HCT116 (cell line): ENCODE results near the gene DUSP3. TPM values are rescaled to one million over a fixed set of nuclear protein-coding genes. Genes with fewer than 3 reads are reported as not detected.

Source experiments
- ATAC-seq: fragments of 200-7000 bp; cut with Tn5 transposase; 2 replicates; pipeline ENCODE4 v1.9.1; 2020; ENCODE audit warnings: mild to moderate bottlenecking, moderate library complexity
- BruUV-seq: library from RNA; stranded (reverse); fragments of 400-500 nt; replicated peaks from 2 replicates; lab custom pipeline; 2021; lab: Mats Ljungman, UMichigan
- CTCF ChIA-PET: fragments of 300-600 bp; sonication (Branson Sonifier 250); formaldehyde crosslinking; loops from one replicate; lab custom pipeline; 2021; ENCODE audit warnings: antibody characterized with exemption; lab: Charles Lee
- POLR2A ChIA-PET: fragments of 300-600, 350-600 bp; sonication (Branson Sonifier 250); formaldehyde crosslinking; loops from one replicate; lab custom pipeline; 2021; ENCODE audit warnings: antibody characterized with exemption; lab: Charles Lee
- RAD21 ChIA-PET, 2 experiments: fragments of 300-600 bp; sonication (Branson Sonifier 250); formaldehyde crosslinking; loops; one replicate each; lab custom pipeline; 2023; ENCODE audit warnings: low total read pairs in 2 of 2; ENCODE audit not compliant: uncharacterized antibody in 2 of 2, unreplicated experiment in 2 of 2, low non-redundant PET in 1 of 2; lab: Charles Lee
- DNase-seq: peaks from one replicate; pipeline ENCODE4 v3.0.0-alpha.2; 2010; ENCODE audit warnings: low read depth, low spot score
- H2AFZ ChIP-seq: fragments of 200-600 bp; shearing (Covaris generic), sonication (generic); 2 replicates; pipeline ENCODE4 v1.6.1; 2017; ENCODE audit warnings: low read depth, mixed run types, mixed read lengths, antibody characterized with exemption, low read length; ENCODE audit not compliant: poor library complexity, severe bottlenecking
- H3K27ac ChIP-seq: 2 replicates; pipeline ENCODE4 v1.5.1; 2012; ENCODE audit warnings: low read depth, low read length
- H3K27me3 ChIP-seq: fragments of 200-600 bp; sonication (generic); 2 replicates; pipeline ENCODE4 v1.6.1; 2016; ENCODE audit warnings: mixed run types, low read length, mixed read lengths; ENCODE audit not compliant: insufficient read depth
- H3K36me3 ChIP-seq, 2 experiments: fragments of 200-500 bp in 1 of 2; fragments of 200-600 bp in 1 of 2; sonication (Bioruptor generic) in 1 of 2; sonication (generic) in 1 of 2; 2 replicates each; pipeline versions ENCODE4 v1.5.1 to v1.6.1; 2014 to 2016; ENCODE audit warnings: low read length in 2 of 2, inconsistent platforms in 1 of 2, mixed read lengths in 1 of 2, mixed run types in 1 of 2; ENCODE audit not compliant: insufficient read depth in 2 of 2, control insufficient read depth in 1 of 2
- H3K4me1 ChIP-seq, 2 experiments: fragments of 200-600 bp in 1 of 2; sonication (generic) in 1 of 2; 2 replicates each; pipeline versions ENCODE4 v1.5.1 to v1.6.1; 2012 to 2017; ENCODE audit warnings: low read length in 2 of 2, inconsistent platforms in 1 of 2, mild to moderate bottlenecking in 1 of 2, mixed read lengths in 1 of 2, mixed run types in 1 of 2, moderate library complexity in 1 of 2; ENCODE audit not compliant: insufficient read depth in 2 of 2, control insufficient read depth in 1 of 2
- H3K4me2 ChIP-seq: fragments of 200-600 bp; sonication (generic); 2 replicates; pipeline ENCODE4 v1.6.1; 2017; ENCODE audit warnings: mixed run types, low read length, mixed read lengths
- H3K4me3 ChIP-seq, 2 experiments: fragments of 200-600 bp in 1 of 2; sonication (generic) in 1 of 2; replicated peaks in 1 of 2; 2 replicates each; pipeline ENCODE4 v1.5.1; 2011 to 2016; ENCODE audit warnings: low read length in 2 of 2, control low read depth in 1 of 2, low read depth in 1 of 2, mild to moderate bottlenecking in 1 of 2, mixed read lengths in 1 of 2, mixed run types in 1 of 2
- H3K79me2 ChIP-seq: fragments of 200-600 bp; sonication (generic); 2 replicates; pipeline ENCODE4 v1.6.1; 2017; ENCODE audit warnings: mild to moderate bottlenecking, mixed run types, low read length, moderate library complexity, mixed read lengths; ENCODE audit not compliant: insufficient read depth
- H3K9ac ChIP-seq: fragments of 200-600 bp; sonication (generic); 2 replicates; pipeline ENCODE4 v1.6.1; 2016; ENCODE audit warnings: low read length, mixed read lengths
- H3K9me2 ChIP-seq: fragments of 200-600 bp; sonication (generic), shearing (Covaris generic); 2 replicates; pipeline ENCODE4 v1.6.1; 2017; ENCODE audit warnings: mixed run types, mild to moderate bottlenecking, moderate library complexity; ENCODE audit not compliant: insufficient read depth
- H3K9me3 ChIP-seq, 2 experiments: fragments of 200-500 bp in 1 of 2; fragments of 200-600 bp in 1 of 2; sonication (Bioruptor generic) in 1 of 2; sonication (generic) in 1 of 2; 2 replicates each; pipeline ENCODE4 v1.6.1; 2014 to 2017; ENCODE audit warnings: low read length in 2 of 2, mixed read lengths in 2 of 2, inconsistent platforms in 1 of 2, low read depth in 1 of 2, mild to moderate bottlenecking in 1 of 2, mixed run types in 1 of 2, moderate library complexity in 1 of 2; ENCODE audit not compliant: control insufficient read depth in 1 of 2, insufficient read depth in 1 of 2
- H4K20me1 ChIP-seq: fragments of 200-600 bp; sonication (generic), shearing (Covaris generic); 2 replicates; pipeline ENCODE4 v1.6.1; 2017; ENCODE audit warnings: mixed run types, mild to moderate bottlenecking, moderate library complexity; ENCODE audit not compliant: insufficient read depth
- CBX3 ChIP-seq: IDR thresholded peaks from 2 replicates; pipeline ENCODE4 v1.6.1; 2012; ENCODE audit warnings: low read depth
- CEBPB ChIP-seq: IDR thresholded peaks from 2 replicates; pipeline ENCODE4 v1.6.1; 2012; ENCODE audit warnings: low read depth
- EGR1 ChIP-seq: IDR thresholded peaks from 2 replicates; pipeline ENCODE4 v1.6.1; 2012; ENCODE audit warnings: low read depth
- ELF1 ChIP-seq: IDR thresholded peaks from 2 replicates; pipeline ENCODE4 v1.6.1; 2012; ENCODE audit warnings: low read depth, borderline replicate concordance
- FOSL1 ChIP-seq: IDR thresholded peaks from 2 replicates; pipeline ENCODE4 v1.6.1; 2012; ENCODE audit warnings: low read depth
- JUND ChIP-seq: IDR thresholded peaks from 2 replicates; pipeline ENCODE4 v1.6.1; 2012
- POLR2A ChIP-seq: IDR thresholded peaks from 2 replicates; pipeline ENCODE4 v1.7.0; 2011; ENCODE audit warnings: borderline replicate concordance; ENCODE audit not compliant: insufficient read depth, insufficient read length; ENCODE audit errors: extremely low read depth
- POLR2AphosphoS5 ChIP-seq: IDR thresholded peaks from 2 replicates; pipeline ENCODE4 v1.6.1; 2011; ENCODE audit warnings: mild to moderate bottlenecking, low read depth, low read length, moderate library complexity
- RAD21 ChIP-seq: IDR thresholded peaks from 2 replicates; pipeline ENCODE4 v1.6.1; 2012; ENCODE audit warnings: low read depth, mild to moderate bottlenecking
- SIN3A ChIP-seq: IDR thresholded peaks from 2 replicates; pipeline ENCODE4 v1.6.1; 2012; ENCODE audit warnings: low read depth
- SP1 ChIP-seq: IDR thresholded peaks from 2 replicates; pipeline ENCODE4 v1.6.1; 2012; ENCODE audit warnings: low read depth
- SRF ChIP-seq: IDR thresholded peaks from 2 replicates; pipeline ENCODE4 v1.6.1; 2012; ENCODE audit warnings: low read depth
- TCF7L2 ChIP-seq: IDR thresholded peaks from 2 replicates; pipeline ENCODE4 v1.7.0; 2011; ENCODE audit warnings: borderline replicate concordance, inconsistent platforms; ENCODE audit not compliant: insufficient read depth, insufficient read length; ENCODE audit errors: extremely low read depth
- YY1 ChIP-seq: IDR thresholded peaks from 2 replicates; pipeline ENCODE4 v1.6.1; 2011; ENCODE audit warnings: low read length, low read depth, moderate library complexity, mild to moderate bottlenecking; ENCODE audit not compliant: insufficient replicate concordance; ENCODE audit errors: extremely low read depth
- ZFX ChIP-seq: fragments of 450-650 bp; IDR thresholded peaks from 2 replicates; pipeline ENCODE4 v1.6.1; 2017
- ZNF274 ChIP-seq: fragments of 200-500 bp; sonication (Bioruptor generic); IDR thresholded peaks from 2 replicates; pipeline ENCODE4 v1.6.1; 2014; ENCODE audit warnings: mild to moderate bottlenecking, low read depth, low read length, inconsistent platforms
- intact Hi-C: fragments of 100-400 bp; cut with micrococcal nuclease; formaldehyde crosslinking; loops from 2 replicates; pipeline ENCODE4 v1.10.0; 2022
- total RNA-seq: library from RNA; stranded (reverse); gene quantifications from one replicate; pipeline ENCODE4 v1.2.1, GENCODE V29; 2021; ENCODE audit not compliant: unreplicated experiment
- TF ChIP-seq, protein P1 (sequence below): IDR thresholded peaks from 2 replicates; pipeline ENCODE4 v1.6.1; 2012
- TF ChIP-seq, protein P2 (sequence below): IDR thresholded peaks from 2 replicates; pipeline ENCODE4 v1.6.1; 2012; ENCODE audit warnings: low read depth
- TF ChIP-seq, protein P3 (sequence below), 3 experiments: fragments of 200-600 bp in 1 of 3; sonication (generic) in 1 of 3; IDR thresholded peaks in 2 of 3; conservative IDR thresholded peaks in 1 of 3; 2 replicates each; pipeline ENCODE4 v1.5.1; 2012 to 2017; ENCODE audit warnings: low read depth in 2 of 3, low read length in 2 of 3, antibody characterized with exemption in 1 of 3, borderline replicate concordance in 1 of 3, control low read depth in 1 of 3, mild to moderate bottlenecking in 1 of 3, mixed read lengths in 1 of 3, mixed run types in 1 of 3, moderate library complexity in 1 of 3; ENCODE audit not compliant: insufficient read depth in 1 of 3

DUSP3 gene
- total RNA-seq, 1 experiment from 2014 or later, result 29.6 TPM

DNA sequence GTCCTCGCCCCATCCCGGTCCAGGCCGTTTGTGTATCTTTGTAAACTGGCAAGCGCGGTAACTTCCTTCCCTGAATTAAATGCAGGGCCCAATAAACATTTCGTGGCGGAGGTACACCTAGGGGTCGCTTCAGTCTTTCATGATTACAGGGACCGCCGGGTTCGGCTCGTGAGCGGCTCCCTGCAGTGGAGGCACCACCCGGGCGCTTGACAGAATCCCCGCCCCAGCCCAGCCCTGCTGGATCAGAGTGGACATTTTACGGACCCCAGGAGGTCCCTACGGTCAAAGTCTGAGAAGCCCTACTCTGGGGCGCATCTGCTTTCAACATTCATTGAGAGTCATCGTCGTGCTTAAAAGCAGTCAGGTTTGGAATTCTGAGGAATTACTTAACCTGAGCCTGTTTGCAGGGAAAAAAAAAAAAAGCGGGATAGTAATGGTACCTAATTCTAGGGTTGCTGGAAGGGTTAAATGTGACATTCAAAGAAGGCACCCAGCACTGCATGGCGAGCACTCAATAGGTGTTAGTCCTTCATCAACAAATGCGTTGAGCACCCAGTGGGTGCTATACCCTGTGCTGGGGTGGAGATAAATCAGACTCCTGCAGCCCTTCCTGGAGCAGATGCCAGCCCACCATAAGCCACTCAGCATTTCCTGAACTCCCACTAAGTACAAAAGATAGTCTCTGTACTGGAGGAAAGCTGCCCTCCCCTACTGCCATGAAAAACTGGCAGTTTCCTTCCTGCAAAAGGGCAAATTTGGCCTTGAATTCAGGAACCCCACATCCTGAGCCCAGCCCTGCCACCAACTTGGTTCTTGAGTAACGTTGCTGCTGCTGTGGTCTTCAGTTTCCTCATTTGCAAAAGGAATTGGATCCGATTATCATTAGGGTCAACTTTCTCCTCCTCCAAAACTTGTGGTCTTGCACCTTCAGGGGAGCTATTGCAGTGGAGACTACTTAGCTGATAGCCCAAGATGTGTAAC lies 658 bp upstream of the DUSP3 start:
- peak overlapping the region; percentile 78 to 81 for H3K4me3 ChIP-seq
- intact Hi-C loops, result loop anchor here (2.0 kb wide), 1 partner anchor 53 kb away; the partner anchor contains the start of gene MPP3
- H3K27me3 ChIP-seq, result no peaks in the 10 kb centered on the region
- peaks cover 30% of the 10 kb centered on the region for H3K79me2 ChIP-seq
- TSS peak; percentile 81 for BruUV-seq
- peak overlapping the region; percentile 71 for H2AFZ ChIP-seq
- peak overlapping the region; percentile 84 for H3K4me2 ChIP-seq
- ChIA-PET CTCF (interaction anchor here (1.6 to 2.4 kb wide), 2 partner anchors 13 to 67 kb away, joined by 6 to 12 read pairs; no protein-coding TSS in a partner anchor), POLR2A (interaction anchor here (1.5 kb wide), 1 partner anchor 79 kb away, joined by 3 read pairs; no protein-coding TSS in a partner anchor), RAD21 (no interaction called here)
- peak overlapping the region; percentile 87 for H3K27ac ChIP-seq
- H4K20me1 ChIP-seq, result no peaks in the 10 kb centered on the region
- peak; percentile 57 for ATAC-seq
- H3K36me3 ChIP-seq, result peaks cover 3 to 12% of the 10 kb centered on the region in 2 experiments; a peak in 3 of 4 replicates
- H3K9me2 ChIP-seq, result no peaks in the 10 kb centered on the region
- no peaks in the 10 kb centered on the region for H3K9me3 ChIP-seq
- peaks cover 7 to 13% of the 10 kb centered on the region in 2 experiments; a peak in 3 of 4 replicates for H3K4me1 ChIP-seq
- peak; percentile 34 for DNase-seq
- peak overlapping the region; percentile 97 for H3K9ac ChIP-seq
- TF ChIP-seq RAD21 (no peak; the same call in 1 of the 2 replicates), POLR2A (no peak), SRF (no peak), ZFX (no peak), ELF1 (no peak), SIN3A (peak; percentile 59; the same call in 1 of the 2 replicates), POLR2AphosphoS5 (no peak), EGR1 (no peak), SP1 (peak; percentile 3; the same call in 1 of the 2 replicates), JUND (no peak), CEBPB (no peak), YY1 (no peak), CBX3 (no peak), ZNF274 (no peak), TCF7L2 (peak; percentile 78), FOSL1 (no peak)
- TF ChIP-seq, protein P1, sequence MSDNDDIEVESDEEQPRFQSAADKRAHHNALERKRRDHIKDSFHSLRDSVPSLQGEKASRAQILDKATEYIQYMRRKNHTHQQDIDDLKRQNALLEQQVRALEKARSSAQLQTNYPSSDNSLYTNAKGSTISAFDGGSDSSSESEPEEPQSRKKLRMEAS, result peak; percentile 33; the same call in 1 of the 2 replicates
- TF ChIP-seq, protein P2, sequence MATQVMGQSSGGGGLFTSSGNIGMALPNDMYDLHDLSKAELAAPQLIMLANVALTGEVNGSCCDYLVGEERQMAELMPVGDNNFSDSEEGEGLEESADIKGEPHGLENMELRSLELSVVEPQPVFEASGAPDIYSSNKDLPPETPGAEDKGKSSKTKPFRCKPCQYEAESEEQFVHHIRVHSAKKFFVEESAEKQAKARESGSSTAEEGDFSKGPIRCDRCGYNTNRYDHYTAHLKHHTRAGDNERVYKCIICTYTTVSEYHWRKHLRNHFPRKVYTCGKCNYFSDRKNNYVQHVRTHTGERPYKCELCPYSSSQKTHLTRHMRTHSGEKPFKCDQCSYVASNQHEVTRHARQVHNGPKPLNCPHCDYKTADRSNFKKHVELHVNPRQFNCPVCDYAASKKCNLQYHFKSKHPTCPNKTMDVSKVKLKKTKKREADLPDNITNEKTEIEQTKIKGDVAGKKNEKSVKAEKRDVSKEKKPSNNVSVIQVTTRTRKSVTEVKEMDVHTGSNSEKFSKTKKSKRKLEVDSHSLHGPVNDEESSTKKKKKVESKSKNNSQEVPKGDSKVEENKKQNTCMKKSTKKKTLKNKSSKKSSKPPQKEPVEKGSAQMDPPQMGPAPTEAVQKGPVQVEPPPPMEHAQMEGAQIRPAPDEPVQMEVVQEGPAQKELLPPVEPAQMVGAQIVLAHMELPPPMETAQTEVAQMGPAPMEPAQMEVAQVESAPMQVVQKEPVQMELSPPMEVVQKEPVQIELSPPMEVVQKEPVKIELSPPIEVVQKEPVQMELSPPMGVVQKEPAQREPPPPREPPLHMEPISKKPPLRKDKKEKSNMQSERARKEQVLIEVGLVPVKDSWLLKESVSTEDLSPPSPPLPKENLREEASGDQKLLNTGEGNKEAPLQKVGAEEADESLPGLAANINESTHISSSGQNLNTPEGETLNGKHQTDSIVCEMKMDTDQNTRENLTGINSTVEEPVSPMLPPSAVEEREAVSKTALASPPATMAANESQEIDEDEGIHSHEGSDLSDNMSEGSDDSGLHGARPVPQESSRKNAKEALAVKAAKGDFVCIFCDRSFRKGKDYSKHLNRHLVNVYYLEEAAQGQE, result no peak
- TF ChIP-seq, protein P3, sequence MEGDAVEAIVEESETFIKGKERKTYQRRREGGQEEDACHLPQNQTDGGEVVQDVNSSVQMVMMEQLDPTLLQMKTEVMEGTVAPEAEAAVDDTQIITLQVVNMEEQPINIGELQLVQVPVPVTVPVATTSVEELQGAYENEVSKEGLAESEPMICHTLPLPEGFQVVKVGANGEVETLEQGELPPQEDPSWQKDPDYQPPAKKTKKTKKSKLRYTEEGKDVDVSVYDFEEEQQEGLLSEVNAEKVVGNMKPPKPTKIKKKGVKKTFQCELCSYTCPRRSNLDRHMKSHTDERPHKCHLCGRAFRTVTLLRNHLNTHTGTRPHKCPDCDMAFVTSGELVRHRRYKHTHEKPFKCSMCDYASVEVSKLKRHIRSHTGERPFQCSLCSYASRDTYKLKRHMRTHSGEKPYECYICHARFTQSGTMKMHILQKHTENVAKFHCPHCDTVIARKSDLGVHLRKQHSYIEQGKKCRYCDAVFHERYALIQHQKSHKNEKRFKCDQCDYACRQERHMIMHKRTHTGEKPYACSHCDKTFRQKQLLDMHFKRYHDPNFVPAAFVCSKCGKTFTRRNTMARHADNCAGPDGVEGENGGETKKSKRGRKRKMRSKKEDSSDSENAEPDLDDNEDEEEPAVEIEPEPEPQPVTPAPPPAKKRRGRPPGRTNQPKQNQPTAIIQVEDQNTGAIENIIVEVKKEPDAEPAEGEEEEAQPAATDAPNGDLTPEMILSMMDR (IDR thresholded peaks at IDR 0.05 in 2 of 3, conservative IDR thresholded peaks at IDR 0.05 in 1 of 3; ENCODE audit: borderline replicate concordance in 1 of 3, insufficient read depth in 1 of 3, low read depth in 2 of 3, low read length in 2 of 3), result no peak
